ENCODE data around the gene SRPX. TPM values are rescaled to one million over a fixed set of nuclear protein-coding genes. Genes with fewer than 3 reads are reported as not detected.

Gene SRPX, protein sequence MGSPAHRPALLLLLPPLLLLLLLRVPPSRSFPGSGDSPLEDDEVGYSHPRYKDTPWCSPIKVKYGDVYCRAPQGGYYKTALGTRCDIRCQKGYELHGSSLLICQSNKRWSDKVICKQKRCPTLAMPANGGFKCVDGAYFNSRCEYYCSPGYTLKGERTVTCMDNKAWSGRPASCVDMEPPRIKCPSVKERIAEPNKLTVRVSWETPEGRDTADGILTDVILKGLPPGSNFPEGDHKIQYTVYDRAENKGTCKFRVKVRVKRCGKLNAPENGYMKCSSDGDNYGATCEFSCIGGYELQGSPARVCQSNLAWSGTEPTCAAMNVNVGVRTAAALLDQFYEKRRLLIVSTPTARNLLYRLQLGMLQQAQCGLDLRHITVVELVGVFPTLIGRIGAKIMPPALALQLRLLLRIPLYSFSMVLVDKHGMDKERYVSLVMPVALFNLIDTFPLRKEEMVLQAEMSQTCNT
- total RNA-seq: under 1 TPM in 1 of 2 experiments, not detected in 1; 0.18 TPM

DNA sequence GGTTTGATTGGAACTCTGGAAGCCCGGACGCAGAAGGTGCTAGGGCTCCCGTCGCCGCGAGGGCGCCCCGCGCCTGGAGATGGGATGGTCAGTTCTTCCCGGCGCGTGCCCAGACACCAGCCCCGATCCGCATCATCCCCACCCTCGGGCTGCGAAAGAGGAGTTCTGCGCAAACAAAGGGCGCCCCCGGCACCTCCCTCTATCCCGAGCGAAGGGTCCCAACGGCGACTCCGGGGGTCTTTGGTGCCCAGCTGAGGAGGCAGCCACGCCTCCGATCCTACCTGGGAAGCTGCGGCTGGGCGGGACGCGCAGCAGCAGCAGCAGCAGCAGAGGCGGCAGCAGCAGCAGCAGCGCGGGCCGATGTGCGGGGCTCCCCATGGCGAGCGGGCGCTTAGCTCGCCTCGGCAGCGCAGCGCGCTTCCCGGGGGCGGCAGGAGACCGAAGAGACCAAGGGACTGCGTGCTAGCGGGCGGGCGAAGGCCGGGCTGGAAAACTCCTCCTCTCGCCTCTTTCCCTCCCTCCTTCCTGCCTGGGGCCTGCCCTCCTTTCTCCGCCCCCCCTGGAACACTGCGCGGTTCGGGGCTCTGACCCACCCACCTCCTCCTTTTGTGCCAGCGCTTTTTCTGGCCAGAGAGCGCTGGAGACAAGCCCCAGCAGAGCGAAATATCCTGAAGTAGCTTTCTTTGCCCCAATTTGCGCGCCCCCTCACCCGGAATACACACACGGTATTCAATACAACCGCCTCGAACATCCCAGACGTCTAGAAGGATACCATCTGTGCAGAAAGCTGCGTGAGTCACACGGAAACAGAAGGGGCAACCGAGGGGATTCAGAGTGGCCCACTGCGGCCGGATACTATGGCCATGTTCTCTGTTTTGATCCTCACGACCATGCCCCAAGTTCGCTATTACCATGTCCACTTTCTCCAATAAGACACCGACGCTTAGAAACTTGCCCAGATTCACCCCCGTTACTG is at the start of gene SRPX:
Gene SRPX (minus strand): TSS at position 457 of the 976 bp plus-strand sequence. CDS start 79 bp downstream, at position 378.

Other genes starting within 250 kb of the SRPX start
- gene SYTL5, start 214.3 kb downstream of the SRPX start, total RNA-seq: not detected
- gene RPGR, start 106.6 kb upstream of the SRPX start, total RNA-seq: 1 to 10 TPM; 4.4 to 5.8 TPM
- not detected for gene OTC, start 131.7 kb upstream of the SRPX start, total RNA-seq

Measured in activated naive CD4-positive, alpha-beta T cell treated with anti-CD3 and anti-CD28 coated beads, Interleukin-2, amount 10 ng/mL, durations not matched to agents 5 hours and 36 hours (primary cell).